OCI-LY7 (cell line): ENCODE measurements around the gene FAM170B. TPM values are rescaled to one million over a fixed set of nuclear protein-coding genes. Genes with fewer than 3 reads are reported as not detected.

Experiments
- BruUV-seq: library from RNA; stranded (reverse); fragments of 400-500 nt; replicated peaks from 2 replicates; lab custom pipeline; 2021; lab: Mats Ljungman, UMichigan
- CTCF ChIA-PET: fragments of 300-600 bp; sonication (Branson Sonifier 250); formaldehyde crosslinking; loops from one replicate; lab custom pipeline; 2022; ENCODE audit warnings: antibody characterized with exemption; ENCODE audit not compliant: unreplicated experiment; lab: Charles Lee
- POLR2A ChIA-PET: fragments of 300-600 bp; sonication (Branson Sonifier 250); formaldehyde crosslinking; loops from one replicate; lab custom pipeline; 2022; ENCODE audit warnings: antibody characterized with exemption; lab: Charles Lee
- DNase-seq: peaks from one replicate; pipeline ENCODE4 v3.0.0-alpha.2; 2015; ENCODE audit warnings: low spot score
- H2AFZ ChIP-seq: fragments of 200-600 bp; sonication (generic), shearing (Covaris generic); 2 replicates; pipeline ENCODE4 v1.6.1; 2014; ENCODE audit warnings: mild to moderate bottlenecking, antibody characterized with exemption, low read length, moderate library complexity
- H3K27ac ChIP-seq: fragments of 200-600 bp; sonication (generic); 2 replicates; pipeline ENCODE4 v1.5.1; 2014; ENCODE audit warnings: mixed run types, low read depth, mild to moderate bottlenecking, moderate library complexity, low read length, inconsistent platforms; ENCODE audit not compliant: poor library complexity, severe bottlenecking
- H3K36me3 ChIP-seq: fragments of 200-600 bp; sonication (generic); 2 replicates; pipeline ENCODE4 v1.6.1; 2014; ENCODE audit warnings: mild to moderate bottlenecking, antibody characterized with exemption, low read length, moderate library complexity, mixed read lengths; ENCODE audit not compliant: insufficient read depth
- H3K4me1 ChIP-seq: fragments of 200-600 bp; sonication (generic); 2 replicates; pipeline ENCODE4 v1.5.1; 2014; ENCODE audit warnings: mild to moderate bottlenecking, low read length; ENCODE audit not compliant: insufficient read depth, poor library complexity, severe bottlenecking
- H3K4me2 ChIP-seq: fragments of 200-600 bp; sonication (generic); 2 replicates; pipeline ENCODE4 v1.6.1; 2014; ENCODE audit warnings: mild to moderate bottlenecking, low read length
- H3K4me3 ChIP-seq: fragments of 200-600 bp; sonication (generic); 2 replicates; pipeline ENCODE4 v1.5.1; 2014; ENCODE audit warnings: mild to moderate bottlenecking, low read depth, low read length; ENCODE audit not compliant: poor library complexity, severe bottlenecking
- H3K79me2 ChIP-seq: fragments of 200-600 bp; sonication (generic); 2 replicates; pipeline ENCODE4 v1.6.1; 2016; ENCODE audit warnings: low read depth, mild to moderate bottlenecking, low read length, moderate library complexity, mixed read lengths; ENCODE audit not compliant: insufficient read depth
- H3K9me2 ChIP-seq: fragments of 200-600 bp; sonication (generic); 2 replicates; pipeline ENCODE4 v1.6.1; 2016; ENCODE audit warnings: mild to moderate bottlenecking, low read length, mixed read lengths; ENCODE audit not compliant: insufficient read depth
- H3K9me3 ChIP-seq: fragments of 200-600 bp; sonication (generic); 2 replicates; pipeline ENCODE4 v1.6.1; 2014; ENCODE audit warnings: mild to moderate bottlenecking, mixed run types, low read length, mixed read lengths
- H4K20me1 ChIP-seq: fragments of 200-600 bp; sonication (generic); 2 replicates; pipeline ENCODE4 v1.6.1; 2014; ENCODE audit warnings: mild to moderate bottlenecking, antibody characterized with exemption, low read length, moderate library complexity, mixed read lengths; ENCODE audit not compliant: insufficient read depth
- CTCF ChIP-seq: fragments of 200-600 bp; sonication (generic); conservative IDR thresholded peaks from 2 replicates; pipeline ENCODE4 v1.5.1; 2014; ENCODE audit warnings: mild to moderate bottlenecking, antibody characterized with exemption, low read length, moderate library complexity, mixed read lengths
- EZH2phosphoT487 ChIP-seq: fragments of 200-600 bp; sonication (generic); IDR thresholded peaks from 2 replicates; pipeline ENCODE4 v1.6.1; 2018; ENCODE audit warnings: low read depth, borderline replicate concordance, mild to moderate bottlenecking, mixed run types, antibody characterized with exemption, low read length, moderate library complexity, mixed read lengths
- intact Hi-C: fragments of 100-400 bp; cut with micrococcal nuclease; formaldehyde crosslinking; loops from one replicate; pipeline ENCODE4 v1.10.0; 2022; ENCODE audit not compliant: unreplicated experiment
- total RNA-seq, 2 experiments: library from RNA; depleted of rRNA in 1 of 2; stranded (reverse); fragments of >200 nt in 1 of 2; shearing (Covaris generic) in 1 of 2; gene quantifications; 2 replicates each; pipeline ENCODE4 v1.2.3, GENCODE V29; 2014 to 2022

FAM170B gene
- total RNA-seq, 2 experiments from 2014 or later: 0.23 to 0.38 TPM

DNA sequence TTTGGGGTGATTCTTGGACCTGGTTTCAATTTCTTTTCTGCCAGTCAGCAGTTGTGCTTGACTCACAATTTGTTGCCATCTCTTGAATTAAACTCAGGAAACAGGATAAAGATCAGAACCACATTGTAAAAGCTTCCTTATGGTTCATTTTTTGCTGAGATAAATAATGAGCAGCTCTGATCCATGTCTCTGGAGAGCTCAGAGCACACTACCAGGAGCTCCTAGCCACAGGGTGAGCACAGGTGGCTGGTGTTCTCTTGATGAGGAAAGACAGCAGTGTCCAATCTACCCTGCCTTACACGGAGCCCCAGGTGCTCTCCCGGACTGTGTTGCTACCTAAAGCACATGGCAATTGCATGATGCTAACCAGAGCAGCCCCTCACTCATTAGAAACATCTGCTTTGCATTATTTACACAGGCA lies 17.2 kb upstream of the FAM170B start:
- no peaks in the 10 kb centered on the region for H3K9me2 ChIP-seq
- ChIA-PET CTCF (no interaction called here), POLR2A (interaction anchor here (0.6 kb wide), 1 partner anchor 8 kb away, joined by 3 read pairs; no protein-coding TSS in a partner anchor)
- no peak overlapping the region for H3K27ac ChIP-seq
- no peaks in the 10 kb centered on the region; the same call in 1 of the 2 replicates for H3K36me3 ChIP-seq
- H3K79me2 ChIP-seq: no peaks in the 10 kb centered on the region
- no peaks in the 10 kb centered on the region for H4K20me1 ChIP-seq
- intact Hi-C loops: no loop called here
- H3K4me1 ChIP-seq: peaks cover 7% of the 10 kb centered on the region
- no peak overlapping the region for H2AFZ ChIP-seq
- H3K4me3 ChIP-seq: no peak overlapping the region
- no TSS peak for BruUV-seq
- H3K9me3 ChIP-seq: no peaks in the 10 kb centered on the region
- no peak for DNase-seq
- TF ChIP-seq CTCF (no peak), EZH2phosphoT487 (no peak)
- H3K4me2 ChIP-seq: no peak overlapping the region

GRCh38 chr10:49150426-49150825 lies 16.6 kb upstream of the FAM170B start:
- intact Hi-C loops: no loop called here
- POLR2A ChIA-PET: no interaction called here
- H3K9me2 ChIP-seq: no peaks in the 10 kb centered on the region
- H3K27ac ChIP-seq: no peak overlapping the region
- no peaks in the 10 kb centered on the region for H3K79me2 ChIP-seq
- no TSS peak for BruUV-seq
- H3K4me1 ChIP-seq: peaks cover 7% of the 10 kb centered on the region
- no peak overlapping the region for H3K4me3 ChIP-seq
- H4K20me1 ChIP-seq: no peaks in the 10 kb centered on the region
- TF ChIP-seq EZH2phosphoT487: no peak
- TF ChIP-seq CTCF: no peak
- no peaks in the 10 kb centered on the region for H3K9me3 ChIP-seq
- H3K36me3 ChIP-seq: no peaks in the 10 kb centered on the region; the same call in 1 of the 2 replicates
- H2AFZ ChIP-seq: no peak overlapping the region
- DNase-seq: no peak
- CTCF ChIA-PET: no interaction called here
- H3K4me2 ChIP-seq: no peak overlapping the region

GRCh38 chr10:49149881-49150280 lies 16.1 kb upstream of the FAM170B start:
- no peaks in the 10 kb centered on the region for H4K20me1 ChIP-seq
- H3K36me3 ChIP-seq: no peaks in the 10 kb centered on the region; the same call in 1 of the 2 replicates
- no peaks in the 10 kb centered on the region for H3K9me2 ChIP-seq
- no peaks in the 10 kb centered on the region for H3K9me3 ChIP-seq
- intact Hi-C loops: no loop called here
- BruUV-seq: no TSS peak
- ChIA-PET POLR2A (no interaction called here), CTCF (no interaction called here)
- H3K4me1 ChIP-seq: peaks cover 7% of the 10 kb centered on the region
- no peak for DNase-seq
- H3K27ac ChIP-seq: no peak overlapping the region
- H3K4me3 ChIP-seq: no peak overlapping the region
- TF ChIP-seq EZH2phosphoT487 (no peak), CTCF (no peak)
- no peak overlapping the region for H3K4me2 ChIP-seq
- H2AFZ ChIP-seq: no peak overlapping the region
- no peaks in the 10 kb centered on the region for H3K79me2 ChIP-seq
